ENCODE measurements around the gene AK1. TPM values are rescaled to one million over a fixed set of nuclear protein-coding genes. Genes with fewer than 3 reads are reported as not detected.

AK1 gene
- total RNA-seq, 1 experiment from 2014 or later = 31.6 TPM

DNA sequence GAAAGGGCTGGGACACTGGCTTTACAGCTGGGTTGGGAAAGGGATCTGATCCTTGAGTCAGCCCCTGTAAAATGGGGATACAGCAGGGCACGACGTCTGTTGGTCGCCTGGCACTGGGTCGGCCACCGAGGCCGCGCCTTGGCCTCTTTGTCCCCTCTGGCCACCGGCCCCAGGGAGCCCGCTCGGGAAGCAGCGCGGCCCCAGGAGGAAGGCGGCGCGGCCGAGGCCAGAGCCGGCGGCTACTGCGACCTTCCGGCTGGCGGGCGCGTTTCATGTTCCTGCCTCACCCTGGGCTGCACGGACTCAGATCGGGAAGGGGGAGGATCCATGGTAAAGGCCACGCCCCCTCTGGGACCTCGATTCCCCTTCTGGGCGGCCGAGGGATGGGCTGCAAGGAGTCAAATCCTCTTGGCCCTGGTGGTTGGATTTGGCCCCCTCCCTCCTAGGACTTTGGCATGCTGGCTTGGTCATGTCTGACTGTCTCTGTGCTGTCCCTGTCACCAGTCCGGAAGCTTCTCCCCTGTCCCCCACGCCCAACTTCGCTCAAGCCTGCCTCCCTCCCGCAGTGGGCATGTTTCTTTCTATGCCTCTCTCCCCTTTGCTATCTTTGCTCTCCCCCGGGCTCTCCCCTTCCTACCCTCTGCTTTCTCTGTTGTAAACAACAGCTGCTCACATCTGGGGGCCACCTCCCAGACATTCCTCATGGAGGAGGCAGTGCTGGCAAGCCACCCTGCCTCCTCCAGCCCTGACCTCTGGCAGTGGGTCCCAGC lies 49.0 kb downstream of the AK1 start:
- Histone ChIP-seq H3K79me1 (ENCODE audit: insufficient read depth, low read depth, low read length, poor library complexity, severe bottlenecking) (no peaks in the 10 kb centered on the region), H3K23me2 (ENCODE audit: insufficient read length, low read depth, low read length, poor library complexity, severe bottlenecking) (peaks cover 7% of the 10 kb centered on the region), H3K56ac (ENCODE audit: insufficient read length, low read depth, low read length) (no peak overlapping the region), H3K79me2 (ENCODE audit: insufficient read depth, low read length) (no peaks in the 10 kb centered on the region), H4K91ac (ENCODE audit: insufficient read length, low read depth, low read length) (no peak overlapping the region), H3K27me3 (ENCODE audit: insufficient read depth, low read length) (0 out of 2 replicates have a peak, but pooled peaks cover 2% of the 10 kb centered on the region), H3K4me1 (ENCODE audit: insufficient read depth, low read length) (no peaks in the 10 kb centered on the region; the same call in 1 of the 2 replicates), H3K9ac (ENCODE audit: extremely low read depth, insufficient read length, low read length) (no peak overlapping the region), H3K27ac (ENCODE audit: insufficient read length, low read depth, low read length) (no peak overlapping the region), H4K20me1 (ENCODE audit: control insufficient read depth, insufficient read depth, insufficient read length) (no peaks in the 10 kb centered on the region), H3K18ac (ENCODE audit: insufficient read length, low read depth, low read length) (peak overlapping the region; percentile 56), H3K9me3 (ENCODE audit: control insufficient read depth, low read depth, low read length) (no peaks in the 10 kb centered on the region), H3K23ac (ENCODE audit: insufficient read length, low read depth, low read length) (no peak overlapping the region), H2BK15ac (ENCODE audit: low read depth, low read length) (no peak overlapping the region), H2BK5ac (ENCODE audit: insufficient read length, low read length) (no peak overlapping the region), H3T11ph (ENCODE audit: low read length) (no peak overlapping the region), H3K14ac (ENCODE audit: insufficient read depth, low read length) (peak overlapping the region; percentile 77), H2BK12ac (ENCODE audit: insufficient read length, low read depth, low read length) (no peak overlapping the region), H4K5ac (ENCODE audit: insufficient read length, low read depth, low read length) (no peak overlapping the region), H2BK120ac (ENCODE audit: low read depth, low read length, poor library complexity, severe bottlenecking) (no peak overlapping the region), H4K8ac (replicated peaks; ENCODE audit: insufficient read length, low read depth, low read length) (no peak overlapping the region), H2AK5ac (ENCODE audit: insufficient read length, low read length) (no peak overlapping the region), H2AFZ (ENCODE audit: low read length) (no peak overlapping the region), H3K4me2 (ENCODE audit: insufficient read depth, insufficient read length, low read length) (peak overlapping the region; percentile 32), H2BK20ac (ENCODE audit: low read depth, low read length, poor library complexity, severe bottlenecking) (no peak overlapping the region), H3K4ac (ENCODE audit: low read depth, low read length) (no peak overlapping the region)
- TF ChIP-seq, protein P1, sequence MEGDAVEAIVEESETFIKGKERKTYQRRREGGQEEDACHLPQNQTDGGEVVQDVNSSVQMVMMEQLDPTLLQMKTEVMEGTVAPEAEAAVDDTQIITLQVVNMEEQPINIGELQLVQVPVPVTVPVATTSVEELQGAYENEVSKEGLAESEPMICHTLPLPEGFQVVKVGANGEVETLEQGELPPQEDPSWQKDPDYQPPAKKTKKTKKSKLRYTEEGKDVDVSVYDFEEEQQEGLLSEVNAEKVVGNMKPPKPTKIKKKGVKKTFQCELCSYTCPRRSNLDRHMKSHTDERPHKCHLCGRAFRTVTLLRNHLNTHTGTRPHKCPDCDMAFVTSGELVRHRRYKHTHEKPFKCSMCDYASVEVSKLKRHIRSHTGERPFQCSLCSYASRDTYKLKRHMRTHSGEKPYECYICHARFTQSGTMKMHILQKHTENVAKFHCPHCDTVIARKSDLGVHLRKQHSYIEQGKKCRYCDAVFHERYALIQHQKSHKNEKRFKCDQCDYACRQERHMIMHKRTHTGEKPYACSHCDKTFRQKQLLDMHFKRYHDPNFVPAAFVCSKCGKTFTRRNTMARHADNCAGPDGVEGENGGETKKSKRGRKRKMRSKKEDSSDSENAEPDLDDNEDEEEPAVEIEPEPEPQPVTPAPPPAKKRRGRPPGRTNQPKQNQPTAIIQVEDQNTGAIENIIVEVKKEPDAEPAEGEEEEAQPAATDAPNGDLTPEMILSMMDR (conservative IDR thresholded peaks at IDR 0.05) = no peak; the same call in 2 of the 3 replicates
- DNase-seq = peak; percentile 96
- H3K4me3 Mint-ChIP-seq = peak overlapping the region; percentile 59 to 77
- peaks cover 23 to 43% of the 10 kb centered on the region in 2 experiments for H3K4me1 Mint-ChIP-seq
- H3K27ac Mint-ChIP-seq = peak overlapping the region; percentile 57 to 95 (median 94); a peak in 5 of 7 replicates
- H3K36me3 Mint-ChIP-seq (ENCODE audit: insufficient read depth in 1 of 3, low read depth in 3 of 3) = no peaks in the 10 kb centered on the region; a peak in 1 of 7 replicates
- WGBS (ENCODE audit: extremely low coverage, insufficient read length, low lambda C conversion rate) = no CpG with 5 or more reads among the region's 34 CpGs
- no peaks in the 10 kb centered on the region for H3K9me3 Mint-ChIP-seq
- peaks cover 24% of the 10 kb centered on the region for H3K27me3 Mint-ChIP-seq (ENCODE audit: low read depth)

Data from H9 (cell line).